IPS DF 4.7 (cell line): ENCODE results near the gene BRAT1.
"Not testable (repeated sequence)": the region's sequence is repeated elsewhere in the genome, so short reads cannot be mapped to it uniquely, and the experiment has no call there.

Experiments
- DNase-seq: peaks from one replicate; pipeline ENCODE4 v3.0.0-alpha.2; 2013; ENCODE audit warnings: low spot score; ENCODE audit errors: extremely low read depth

Gene BRAT1

GRCh38 chr7:2539031-2539911 lies 16.1 kb downstream of the BRAT1 start:
- no peak for DNase-seq

DNA sequence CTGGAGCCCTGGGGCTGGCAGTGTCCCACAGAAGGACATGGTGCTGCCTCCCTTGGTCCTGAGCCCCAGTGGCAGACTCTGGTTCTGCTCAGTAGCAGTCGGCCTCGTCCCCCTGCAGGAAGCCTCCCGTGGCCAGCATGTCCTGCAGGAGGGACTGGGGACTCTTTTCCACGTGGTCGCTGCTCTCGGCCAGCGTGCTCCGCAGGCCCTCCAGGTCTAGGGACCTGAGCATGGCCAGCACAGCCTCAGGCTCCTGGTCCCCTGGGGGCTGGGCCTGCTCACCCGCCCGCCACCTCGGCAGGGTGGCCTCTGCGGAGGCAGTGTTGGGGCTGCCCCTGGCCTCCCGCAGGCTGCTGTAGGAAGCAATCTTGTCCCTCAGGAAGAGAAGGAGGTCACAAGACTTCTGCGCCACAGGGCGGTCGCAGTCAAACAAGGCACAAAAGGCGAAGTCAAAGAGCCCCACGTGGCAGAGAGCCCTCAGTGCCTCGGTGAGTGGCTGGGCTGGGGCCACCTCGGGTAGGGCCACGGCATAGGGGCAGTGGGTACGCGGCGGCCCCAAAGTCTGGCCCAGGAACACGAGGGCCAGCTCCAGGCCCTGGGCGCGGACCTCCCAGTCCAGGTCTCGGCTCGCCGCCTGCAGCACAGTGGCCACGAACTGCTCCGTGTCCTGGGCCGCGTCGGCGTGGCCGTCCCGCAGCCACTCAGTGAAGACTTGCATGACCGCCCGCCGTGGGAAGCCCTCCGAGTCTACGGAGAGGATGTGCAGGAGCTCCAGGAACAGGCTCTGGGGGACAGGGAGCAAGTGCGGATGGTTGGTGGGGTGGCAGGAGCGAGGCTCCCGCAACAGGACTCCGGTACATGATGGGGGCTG lies 17.1 kb downstream of the BRAT1 start:
- no peak for DNase-seq

DNA sequence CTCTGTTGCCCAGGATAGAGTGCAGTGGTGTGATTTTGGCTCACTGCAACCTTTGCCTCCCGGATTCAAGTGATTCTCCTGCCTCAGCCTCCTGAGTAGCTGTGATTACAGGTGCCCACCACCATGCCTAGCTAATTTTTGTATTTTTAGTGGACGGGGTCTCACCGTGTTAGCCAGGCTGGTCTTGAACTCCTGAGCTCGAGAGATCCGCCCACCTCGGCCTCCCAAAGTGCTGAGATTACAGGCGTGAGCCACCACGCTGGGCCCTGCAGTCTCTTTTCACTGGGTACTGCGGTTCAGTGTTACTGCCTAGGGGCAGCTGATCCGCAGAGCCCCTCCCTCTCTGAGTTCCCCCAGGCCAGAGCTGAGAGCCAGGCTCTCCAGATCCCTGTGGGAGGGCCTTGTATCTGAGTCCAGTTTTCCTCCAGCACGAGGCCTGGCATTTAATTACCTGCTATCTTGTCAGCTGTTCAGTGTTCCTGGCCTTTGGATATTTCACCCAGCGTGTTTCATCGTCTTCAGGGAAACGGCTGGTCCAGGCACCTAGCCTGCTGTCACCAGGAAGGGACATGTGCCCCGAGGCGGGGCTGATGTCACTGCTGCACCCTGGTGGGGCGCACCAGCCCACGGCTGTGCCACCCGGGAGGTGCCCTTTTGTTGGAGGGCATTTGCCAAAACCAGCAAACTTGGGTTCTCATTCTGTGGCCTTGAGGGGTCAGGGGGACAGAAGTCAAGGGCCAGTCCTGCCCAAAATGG lies 19.3 kb downstream of the BRAT1 start:
- DNase-seq, result not testable (repeated sequence)

- not testable (repeated sequence) for DNase-seq
Observed at GRCh38 chr7:2534214-2534613, 21.1 kb downstream of the BRAT1 start.

DNA sequence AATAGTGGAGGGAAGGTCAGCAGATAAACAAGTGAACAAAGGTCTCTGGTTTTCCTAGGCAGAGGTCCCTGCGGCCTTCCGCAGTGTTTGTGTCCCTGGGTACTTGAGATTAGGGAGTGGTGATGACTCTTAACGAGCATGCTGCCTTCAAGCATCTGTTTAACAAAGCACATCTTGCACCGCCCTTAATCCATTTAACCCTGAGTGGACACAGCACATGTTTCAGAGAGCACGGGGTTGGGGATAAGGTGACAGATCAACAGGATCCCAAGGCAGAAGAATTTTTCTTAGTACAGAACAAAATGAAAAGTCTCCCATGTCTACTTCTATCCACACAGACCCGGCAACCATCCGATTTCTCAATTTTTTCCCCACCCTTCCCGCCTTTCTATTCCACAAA lies 21.8 kb downstream of the BRAT1 start:
- DNase-seq, result not testable (repeated sequence)

DNA sequence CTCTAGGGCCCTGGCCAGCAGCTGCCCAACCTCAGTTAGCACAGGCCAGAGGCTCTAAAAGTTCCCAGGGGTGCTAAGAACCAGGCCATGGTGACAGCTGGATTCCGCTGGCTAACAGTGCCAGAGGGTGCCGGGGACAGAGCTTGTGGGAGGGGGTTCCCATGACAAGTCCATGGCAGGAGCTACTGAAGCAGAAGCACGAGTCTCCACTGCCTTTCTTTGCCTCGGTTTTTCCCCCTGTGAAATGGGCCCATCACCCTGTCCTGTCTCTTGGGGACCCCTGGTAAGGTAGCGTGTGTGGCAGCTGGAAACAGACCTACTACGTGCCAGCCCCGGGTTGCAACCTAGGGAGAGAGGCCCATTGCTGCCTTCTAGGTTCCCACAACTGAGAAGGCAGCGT lies 22.5 kb downstream of the BRAT1 start:
- not testable (repeated sequence) for DNase-seq

GRCh38 chr7:2532199-2532772 lies 23.0 kb downstream of the BRAT1 start:
- DNase-seq, result not testable (repeated sequence)

DNA sequence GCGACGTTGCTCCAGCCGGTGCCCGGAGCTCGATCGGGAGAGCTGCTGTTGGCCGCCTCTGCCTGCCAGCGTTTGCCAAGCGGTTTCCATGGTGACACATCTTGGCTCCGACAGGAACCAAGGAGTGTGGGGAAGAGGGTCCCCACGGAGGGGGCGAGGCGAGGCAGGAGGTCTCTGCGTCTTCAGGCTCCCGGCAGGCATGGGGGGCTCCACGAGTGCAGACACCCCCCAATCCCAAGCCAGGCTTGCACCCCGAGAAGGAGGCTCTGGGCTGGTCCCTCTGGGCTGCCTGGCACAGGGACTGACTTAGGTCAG lies 23.6 kb downstream of the BRAT1 start:
- not testable (repeated sequence) for DNase-seq

DNA sequence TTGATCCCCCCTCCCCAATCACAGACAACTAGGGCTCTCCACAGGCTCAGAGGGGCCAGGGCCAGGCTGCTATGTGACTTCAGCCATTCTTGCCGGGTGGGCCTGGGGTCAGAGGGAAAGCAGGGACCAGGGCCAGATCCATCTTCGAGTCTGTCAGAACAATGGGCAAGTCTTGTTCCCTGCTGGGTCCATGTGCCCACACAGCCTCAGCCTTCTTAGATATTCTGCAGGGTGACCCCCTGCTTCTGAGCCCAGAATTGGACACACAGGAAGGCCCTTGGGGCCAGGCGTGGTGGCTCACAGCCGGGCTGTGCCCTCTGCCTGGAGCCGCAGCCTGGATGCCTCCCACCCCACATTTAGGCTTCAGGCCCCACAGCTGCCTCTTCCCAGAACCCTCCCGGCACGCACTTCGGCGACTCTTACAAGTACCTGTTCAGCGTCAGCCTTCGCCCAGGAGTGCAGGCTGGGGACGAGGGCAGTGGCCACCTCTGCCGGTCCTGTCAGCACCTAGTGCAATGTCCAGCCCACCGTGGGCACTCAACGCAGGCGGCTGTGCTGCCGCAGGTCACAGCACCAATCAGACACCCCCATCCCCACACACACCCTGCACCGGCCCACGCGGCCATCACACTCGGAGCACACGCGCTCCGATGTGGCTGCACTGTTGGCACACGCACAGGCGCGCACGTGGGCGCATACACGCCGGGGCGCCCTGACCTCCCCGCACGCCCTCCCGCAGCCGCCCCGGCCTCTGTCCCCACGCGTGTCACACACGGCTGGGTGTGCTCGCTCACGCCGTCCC lies 24.1 kb downstream of the BRAT1 start:
- DNase-seq, result not testable (repeated sequence)

DNA sequence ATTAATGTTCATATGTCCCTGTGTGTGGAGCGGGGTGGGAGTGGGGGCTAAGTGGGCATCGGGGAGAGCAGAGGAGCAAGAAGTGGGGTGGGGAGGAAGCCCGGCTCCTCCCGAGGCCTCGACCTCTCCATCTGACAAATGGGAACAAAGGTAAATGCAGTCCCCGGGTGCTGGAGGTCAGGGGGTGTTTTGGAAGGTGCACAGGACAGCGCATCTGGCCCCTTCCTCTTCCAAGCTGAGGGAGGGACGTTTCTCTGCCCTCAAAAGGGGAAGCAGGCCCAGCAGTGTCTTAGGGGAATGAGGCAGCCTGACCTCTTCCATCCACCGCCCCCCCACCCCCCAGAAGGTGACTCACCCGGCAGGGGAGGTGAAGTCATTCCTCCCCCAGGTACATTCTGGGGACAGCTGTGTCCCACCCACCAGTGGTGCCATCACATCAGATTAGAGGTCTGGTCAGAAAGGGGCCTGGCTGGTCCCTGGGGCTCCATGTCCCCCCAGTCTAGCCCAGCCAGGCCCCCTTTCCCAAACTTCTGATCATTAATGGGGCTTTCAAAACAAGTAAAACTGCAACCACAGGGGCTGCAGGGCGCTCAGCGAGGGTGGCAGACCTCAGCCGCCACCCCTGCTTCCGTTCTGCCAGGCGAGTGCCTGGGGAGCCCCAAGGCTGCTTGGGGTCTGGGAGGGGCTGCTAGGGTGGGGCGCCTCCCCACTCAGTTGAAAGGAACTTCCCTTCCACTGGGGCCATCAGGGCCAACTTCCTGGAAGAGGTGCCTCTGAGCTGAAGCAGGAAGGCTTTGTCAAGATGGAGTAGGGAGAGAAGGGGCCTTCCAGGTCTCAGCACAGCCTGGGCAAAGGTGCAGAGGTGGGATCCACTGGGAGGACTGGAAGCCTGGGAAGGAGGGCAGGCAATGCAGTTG lies 25.0 kb downstream of the BRAT1 start:
- DNase-seq, result no peak

DNA sequence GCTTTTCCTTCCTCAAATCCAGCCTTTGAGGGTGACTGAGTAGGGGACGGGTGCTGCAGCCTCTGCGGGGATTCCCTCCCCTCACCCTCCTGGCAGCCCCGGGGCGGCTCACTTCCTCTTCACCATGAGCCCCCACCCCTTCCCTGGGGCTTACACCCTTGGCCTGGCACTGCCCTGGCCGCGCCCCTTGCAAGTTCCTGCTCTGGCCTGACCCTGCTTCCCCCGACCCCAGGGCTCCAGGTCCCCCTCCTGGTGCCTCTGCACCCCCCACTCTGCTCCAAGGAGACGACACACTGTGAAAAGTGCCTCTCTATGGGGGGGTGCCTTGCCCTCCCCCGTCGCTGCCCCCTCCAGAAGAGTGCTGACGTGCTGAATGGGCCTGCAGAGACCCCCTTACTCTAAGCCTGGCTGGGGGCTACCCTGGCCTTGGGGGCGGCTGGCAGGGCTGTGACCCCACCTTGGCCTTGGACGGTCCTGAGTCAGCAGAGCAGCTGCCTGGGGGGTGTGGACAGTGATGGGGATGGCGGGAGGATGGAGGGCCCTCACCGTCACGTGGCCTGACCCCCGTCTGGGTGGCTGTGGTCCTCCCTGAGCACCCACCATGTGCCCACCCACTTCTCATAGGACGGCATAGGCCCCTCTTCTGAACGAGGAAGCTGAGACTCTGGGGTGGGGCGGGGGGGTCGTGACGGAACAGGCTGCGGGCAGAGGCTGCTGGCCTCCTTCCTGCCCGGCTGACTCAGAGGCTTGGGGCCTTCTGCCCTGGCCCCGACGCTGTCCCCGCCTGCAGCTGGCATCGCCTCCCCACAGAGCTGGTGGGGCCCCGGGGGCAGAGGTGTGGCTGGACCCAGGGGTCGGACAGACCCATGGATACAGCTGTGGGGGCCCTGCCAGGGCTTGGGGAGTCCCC lies 25.9 kb downstream of the BRAT1 start:
- DNase-seq, result no peak

GRCh38 chr7:2528481-2529095 lies 26.7 kb downstream of the BRAT1 start:
- DNase-seq, result no peak

DNA sequence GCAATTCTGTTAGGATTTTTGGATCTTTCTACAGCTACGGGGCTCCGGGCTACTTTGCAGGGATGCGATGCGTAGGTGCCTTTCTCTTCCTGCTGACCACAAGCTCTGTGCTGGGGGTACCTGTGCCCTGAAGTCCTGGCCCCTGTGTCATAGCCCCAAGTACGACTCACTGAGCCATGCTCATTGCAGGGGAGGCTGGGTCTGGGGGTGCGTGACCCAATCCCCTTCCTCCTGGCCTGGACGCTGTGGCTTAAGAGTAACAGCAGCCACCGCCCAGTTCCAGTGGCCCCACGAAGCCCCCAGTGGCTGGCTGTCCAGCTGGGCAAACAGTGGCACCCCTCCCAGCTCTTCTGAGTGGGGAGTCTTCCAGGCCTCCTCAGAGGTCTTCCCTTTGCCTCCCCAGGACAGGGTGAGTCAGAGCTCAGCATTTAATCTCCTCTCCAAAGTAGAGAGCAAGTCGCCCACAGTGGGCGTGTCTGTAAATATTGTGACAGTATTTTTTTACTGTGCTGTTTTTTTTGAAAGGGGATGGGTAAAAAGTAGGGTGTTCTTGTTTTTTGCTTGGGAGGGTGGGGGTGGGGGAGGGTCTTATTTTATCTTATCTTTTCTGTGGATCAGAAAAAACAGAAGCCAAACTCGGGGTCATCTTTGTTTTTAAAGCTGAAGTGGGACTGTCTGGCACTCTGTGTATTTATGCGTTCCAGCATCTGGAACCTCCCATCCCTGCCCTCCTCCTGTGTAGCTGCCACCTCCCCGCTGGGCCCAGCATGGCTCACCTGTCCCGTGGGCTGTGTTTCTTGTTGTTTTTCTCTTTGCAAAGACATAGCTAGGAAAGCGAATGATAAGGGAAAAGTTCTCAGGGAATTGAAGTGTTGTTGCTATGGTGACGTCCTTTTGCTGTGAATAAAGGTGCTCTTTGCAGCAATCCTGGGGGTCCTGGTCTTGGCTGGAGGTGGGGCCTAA lies 27.5 kb downstream of the BRAT1 start:
- no peak for DNase-seq

DNA sequence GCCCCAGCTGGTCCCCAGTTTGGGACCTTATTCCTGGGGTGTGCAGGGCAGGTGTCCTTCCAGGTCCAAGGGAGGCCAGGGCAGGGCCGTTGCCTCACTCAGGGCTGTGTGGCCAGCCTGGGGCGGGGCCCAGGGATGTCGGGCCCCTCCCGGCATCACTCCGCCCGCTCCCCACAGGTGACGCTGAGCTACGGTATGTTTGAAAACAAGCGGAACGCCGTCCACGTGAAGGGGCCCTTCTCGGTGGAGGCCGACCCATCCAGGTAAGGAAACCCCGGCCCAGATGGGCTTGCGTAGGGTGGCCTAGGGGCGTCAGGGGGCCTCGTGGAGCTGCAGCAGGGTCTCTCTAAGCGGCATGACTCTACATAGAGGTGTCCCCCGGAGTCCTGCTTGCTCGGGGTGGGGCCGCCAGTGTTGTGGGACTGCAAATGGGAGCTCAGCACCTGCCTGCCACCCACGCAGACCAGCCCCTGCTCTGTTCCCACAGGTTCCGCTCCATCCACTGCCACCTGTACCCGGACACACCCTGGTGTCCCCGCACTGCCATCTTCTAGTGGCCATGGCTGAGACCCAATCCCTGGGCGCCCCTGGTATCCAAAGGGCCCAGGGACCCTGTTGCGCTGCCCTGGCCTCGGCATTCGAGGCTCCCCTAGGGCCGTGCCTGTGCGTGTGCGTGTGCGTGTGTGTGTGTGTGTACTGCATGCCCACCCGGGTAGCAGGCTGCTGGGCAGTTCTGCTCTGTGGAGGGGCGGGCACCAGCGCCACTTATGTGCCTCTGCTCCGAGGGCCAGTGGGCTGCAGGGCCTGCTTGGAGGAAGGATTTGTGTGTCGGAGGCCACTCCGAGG lies 28.4 kb downstream of the BRAT1 start:
- no peak for DNase-seq

DNA sequence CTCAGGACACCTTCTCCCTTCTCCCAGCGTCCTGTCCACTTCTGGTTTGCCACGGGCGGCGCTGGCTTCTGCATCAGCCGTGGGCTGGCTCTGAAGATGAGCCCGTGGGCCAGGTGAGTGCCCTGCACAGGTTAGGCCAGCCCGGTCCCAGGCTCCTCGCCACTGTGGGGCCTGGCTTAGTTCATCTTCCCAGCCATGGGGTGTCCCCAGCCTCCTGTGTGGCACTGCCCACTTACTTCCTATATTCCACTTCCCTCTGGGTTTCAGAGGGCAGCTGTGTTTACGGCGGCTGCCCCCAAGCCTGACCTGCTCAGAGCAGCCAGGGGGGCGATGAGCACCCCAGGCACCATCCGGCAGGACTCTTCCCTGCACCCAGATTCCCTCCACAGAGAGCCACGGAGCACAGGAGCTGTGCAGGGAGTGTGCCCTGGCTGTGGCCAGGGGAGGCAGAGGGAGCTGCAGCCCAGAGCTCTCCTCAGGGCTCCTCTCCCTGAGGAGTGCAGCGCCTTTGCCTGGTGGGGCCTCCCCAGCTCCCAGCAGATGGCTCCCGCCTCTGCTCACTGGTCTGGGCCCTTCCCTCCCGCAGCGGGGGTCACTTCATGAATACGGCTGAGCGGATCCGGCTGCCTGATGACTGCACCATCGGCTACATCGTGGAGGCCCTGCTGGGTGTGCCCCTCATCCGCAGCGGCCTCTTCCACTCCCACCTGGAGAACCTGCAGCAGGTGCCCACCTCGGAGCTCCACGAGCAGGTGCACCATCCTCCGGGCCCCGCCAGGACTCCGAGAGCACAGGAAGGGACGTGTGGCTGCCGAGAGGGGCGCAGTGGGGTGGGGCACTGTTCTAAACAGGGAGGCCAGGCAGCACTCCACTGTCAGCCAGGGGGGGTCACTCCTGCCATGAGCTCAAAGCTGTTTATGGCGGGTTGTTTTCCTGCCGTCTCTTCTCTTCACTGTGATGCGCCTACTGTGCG lies 29.4 kb downstream of the BRAT1 start:
- DNase-seq, result no peak
